Astrocyte (in vitro differentiated cells and primary cell): ENCODE data around the gene NT5C. TPM values are rescaled to one million over a fixed set of nuclear protein-coding genes. Genes with fewer than 3 reads are reported as not detected.
"Not testable (repeated sequence)": the region's sequence is repeated elsewhere in the genome, so short reads cannot be mapped to it uniquely, and the experiment has no call there.

Experiments
- DNase-seq: peaks from one replicate; pipeline ENCODE4 v3.0.0-alpha.2; 2010; ENCODE audit warnings: low read depth
- FAIRE-seq: peaks from 2 replicates; lab custom pipeline; 2011; peaks lifted over from hg19 to GRCh38; lab: Jason Lieb, UNC
- H2AFZ ChIP-seq: 2 replicates; pipeline ENCODE4 v1.6.0; 2012; ENCODE audit warnings: low read depth, low read length, inconsistent platforms
- H3K27ac ChIP-seq: 2 replicates; pipeline ENCODE4 v1.5.1; 2011; ENCODE audit warnings: low read depth, low read length, inconsistent platforms
- H3K27me3 ChIP-seq: 2 replicates; pipeline ENCODE4 v1.6.0; 2011; ENCODE audit warnings: low read length, inconsistent platforms; ENCODE audit not compliant: insufficient read depth
- H3K36me3 ChIP-seq: 2 replicates; pipeline ENCODE4 v1.5.1; 2011; ENCODE audit warnings: low read length, inconsistent platforms; ENCODE audit not compliant: insufficient read depth
- H3K4me1 ChIP-seq: 2 replicates; pipeline ENCODE4 v1.5.1; 2011; ENCODE audit warnings: low read length, inconsistent platforms; ENCODE audit not compliant: insufficient read depth
- H3K4me2 ChIP-seq: 2 replicates; pipeline ENCODE4 v1.6.0; 2012; ENCODE audit warnings: low read length, inconsistent platforms
- H3K4me3 ChIP-seq: 2 replicates; pipeline ENCODE4 v1.5.1; 2011; ENCODE audit warnings: low read depth, mild to moderate bottlenecking, low read length, inconsistent platforms; ENCODE audit not compliant: insufficient read depth
- H3K79me2 ChIP-seq: 2 replicates; pipeline ENCODE4 v1.6.0; 2012; ENCODE audit warnings: mild to moderate bottlenecking, low read length, inconsistent platforms; ENCODE audit not compliant: insufficient read depth
- H3K9ac ChIP-seq: 2 replicates; pipeline ENCODE4 v1.6.0; 2012; ENCODE audit warnings: mild to moderate bottlenecking, low read length, inconsistent platforms
- H3K9me3 ChIP-seq: 2 replicates; pipeline ENCODE4 v1.5.1; 2012; ENCODE audit warnings: low read depth, mild to moderate bottlenecking, low read length, inconsistent platforms; ENCODE audit not compliant: insufficient read depth
- H4K20me1 ChIP-seq: 2 replicates; pipeline ENCODE4 v1.6.0; 2012; ENCODE audit warnings: low read length, inconsistent platforms; ENCODE audit not compliant: insufficient read depth
- H3K27ac Mint-ChIP-seq: one replicate; pipeline ENCODE4 v1.8.0; 2021; ENCODE audit warnings: mild to moderate bottlenecking, mixed read lengths; ENCODE audit not compliant: unreplicated experiment
- H3K27me3 Mint-ChIP-seq: one replicate; pipeline ENCODE4 v1.8.0; 2021; ENCODE audit warnings: low read depth, mixed read lengths; ENCODE audit not compliant: unreplicated experiment
- H3K36me3 Mint-ChIP-seq: one replicate; pipeline ENCODE4 v1.8.0; 2021; ENCODE audit warnings: low read depth, mixed read lengths; ENCODE audit not compliant: unreplicated experiment
- H3K4me1 Mint-ChIP-seq: one replicate; pipeline ENCODE4 v1.8.0; 2021; ENCODE audit warnings: low read depth, mixed read lengths; ENCODE audit not compliant: unreplicated experiment
- H3K4me3 Mint-ChIP-seq: one replicate; pipeline ENCODE4 v1.8.0; 2021; ENCODE audit warnings: mild to moderate bottlenecking, moderate library complexity, mixed read lengths; ENCODE audit not compliant: unreplicated experiment
- H3K9me3 Mint-ChIP-seq: one replicate; pipeline ENCODE4 v1.8.0; 2021; ENCODE audit warnings: mild to moderate bottlenecking, mixed read lengths; ENCODE audit not compliant: unreplicated experiment
- CTCF ChIP-seq: IDR thresholded peaks from 2 replicates; pipeline ENCODE4 v1.5.1; 2011; ENCODE audit warnings: low read depth, mild to moderate bottlenecking, inconsistent platforms, low read length, moderate library complexity; ENCODE audit not compliant: insufficient read depth
- EZH2 ChIP-seq: IDR thresholded peaks from 2 replicates; pipeline ENCODE4 v1.6.1; 2012; ENCODE audit warnings: mild to moderate bottlenecking, low read length, inconsistent platforms; ENCODE audit not compliant: insufficient read depth
- total RNA-seq: library from RNA; stranded (reverse); gene quantifications from 2 replicates; pipeline ENCODE4 v1.2.1, GENCODE V29; 2021

NT5C gene
- total RNA-seq, 1 donor from 2014 or later, result 29.5 TPM

- Histone ChIP-seq H3K4me1 (peaks cover 15% of the 10 kb centered on the region), H3K36me3 (peaks cover 16% of the 10 kb centered on the region), H3K4me2 (no peak overlapping the region), H2AFZ (no peak overlapping the region), H3K79me2 (peaks cover 3% of the 10 kb centered on the region), H3K9ac (no peak overlapping the region), H3K27me3 (no peaks in the 10 kb centered on the region), H3K9me3 (no peaks in the 10 kb centered on the region), H3K27ac (no peak overlapping the region), H3K4me3 (no peak overlapping the region), H4K20me1 (peaks cover 4% of the 10 kb centered on the region)
- no peak overlapping the region for H3K27ac Mint-ChIP-seq
- no peak overlapping the region for H3K4me3 Mint-ChIP-seq
- H3K9me3 Mint-ChIP-seq, result no peaks in the 10 kb centered on the region
- H3K27me3 Mint-ChIP-seq, result no peaks in the 10 kb centered on the region
- TF ChIP-seq CTCF (no peak), EZH2 (no peak)
- DNase-seq, result no peak
- no peak for FAIRE-seq
- H3K36me3 Mint-ChIP-seq, result peaks cover 8% of the 10 kb centered on the region
- peaks cover 1% of the 10 kb centered on the region for H3K4me1 Mint-ChIP-seq
Measured at GRCh38 chr17:75163074-75163473, 31.5 kb upstream of the NT5C start.

GRCh38 chr17:75160211-75160610 lies 28.7 kb upstream of the NT5C start:
- H3K27me3 Mint-ChIP-seq, result no peaks in the 10 kb centered on the region
- Histone ChIP-seq H3K27me3 (no peaks in the 10 kb centered on the region), H3K27ac (no peak overlapping the region), H4K20me1 (no peaks in the 10 kb centered on the region), H3K4me1 (peaks cover 15% of the 10 kb centered on the region), H3K9ac (no peak overlapping the region), H3K36me3 (no peaks in the 10 kb centered on the region), H3K4me2 (no peak overlapping the region), H3K79me2 (peaks cover 3% of the 10 kb centered on the region), H3K4me3 (no peak overlapping the region), H3K9me3 (no peaks in the 10 kb centered on the region), H2AFZ (no peak overlapping the region)
- no peak overlapping the region for H3K4me3 Mint-ChIP-seq
- TF ChIP-seq CTCF (no peak), EZH2 (no peak)
- DNase-seq, result no peak
- FAIRE-seq, result no peak
- H3K27ac Mint-ChIP-seq, result no peak overlapping the region
- H3K4me1 Mint-ChIP-seq, result peaks cover 2% of the 10 kb centered on the region
- H3K9me3 Mint-ChIP-seq, result no peaks in the 10 kb centered on the region
- peaks cover 6% of the 10 kb centered on the region for H3K36me3 Mint-ChIP-seq

GRCh38 chr17:75159196-75160031 lies 27.9 kb upstream of the NT5C start:
- H2AFZ ChIP-seq, result no peak overlapping the region
- TF ChIP-seq EZH2 (no peak), CTCF (no peak)
- no peak overlapping the region for H3K4me3 ChIP-seq
- H3K79me2 ChIP-seq, result peaks cover 3% of the 10 kb centered on the region
- FAIRE-seq, result no peak
- peak overlapping the region; percentile 38 for H3K9ac ChIP-seq
- H3K27me3 ChIP-seq, result no peaks in the 10 kb centered on the region
- Mint-ChIP-seq H3K36me3 (peaks cover 6% of the 10 kb centered on the region), H3K4me3 (peak overlapping the region; percentile 20), H3K27me3 (no peaks in the 10 kb centered on the region), H3K27ac (peak overlapping the region; percentile 87), H3K4me1 (peaks cover 9% of the 10 kb centered on the region), H3K9me3 (no peaks in the 10 kb centered on the region)
- no peaks in the 10 kb centered on the region for H3K36me3 ChIP-seq
- H3K4me2 ChIP-seq, result peak overlapping the region; percentile 45
- peaks cover 21% of the 10 kb centered on the region for H3K4me1 ChIP-seq
- H3K27ac ChIP-seq, result peak overlapping the region; percentile 79
- peak; percentile 65 for DNase-seq
- H3K9me3 ChIP-seq, result no peaks in the 10 kb centered on the region
- H4K20me1 ChIP-seq, result no peaks in the 10 kb centered on the region

- not testable (repeated sequence) for H2AFZ ChIP-seq, H3K36me3 Mint-ChIP-seq, H3K4me3 ChIP-seq, H3K9me3 Mint-ChIP-seq, H3K27me3 Mint-ChIP-seq, H3K27me3 ChIP-seq, FAIRE-seq, H3K4me1 Mint-ChIP-seq, H3K4me3 Mint-ChIP-seq, H3K9me3 ChIP-seq, H3K9ac ChIP-seq, H3K36me3 ChIP-seq, H3K4me2 ChIP-seq, H4K20me1 ChIP-seq
- peaks cover 12% of the 10 kb centered on the region for H3K79me2 ChIP-seq
- H3K27ac Mint-ChIP-seq, result peak overlapping the region; percentile 18
- H3K27ac ChIP-seq, result peak overlapping the region; percentile 79
- peak; percentile 54 for DNase-seq
- peaks cover 21% of the 10 kb centered on the region for H3K4me1 ChIP-seq
Measured at GRCh38 chr17:75158480-75158879, 26.9 kb upstream of the NT5C start.
